ENCODE data around the gene DUSP10.

The DUSP10 gene

GRCh38 chr1:221711063-221711577 is 30.8 kb downstream of the DUSP10 start:
- Histone ChIP-seq H3K9me3 (ENCODE audit: insufficient read depth, low read depth, low read length) (no peaks in the 10 kb centered on the region), H3K4me2 (ENCODE audit: low read depth, low read length, poor library complexity, severe bottlenecking) (peak overlapping the region; percentile 73), H2AFZ (ENCODE audit: low read length) (no peak overlapping the region), H3K4me1 (ENCODE audit: insufficient read depth, low read length, poor library complexity, severe bottlenecking) (peaks cover 93% of the 10 kb centered on the region), H3K9ac (ENCODE audit: low read depth, low read length, poor library complexity, severe bottlenecking) (peak overlapping the region; percentile 74), H3K4me3 (ENCODE audit: low read length, poor library complexity, severe bottlenecking) (peak overlapping the region; percentile 12), H3K9me2 (replicated peaks; ENCODE audit: low read depth, low read length) (no peaks in the 10 kb centered on the region), H3K36me3 (ENCODE audit: insufficient read depth, low read length) (peaks cover 29% of the 10 kb centered on the region; the same call in 1 of the 2 replicates), H3K79me2 (ENCODE audit: insufficient read depth, low read length) (peaks cover 83% of the 10 kb centered on the region), H3K27me3 (ENCODE audit: insufficient read depth, low read length, poor library complexity, severe bottlenecking) (no peaks in the 10 kb centered on the region), H3F3A (ENCODE audit: low read depth) (peaks cover 24% of the 10 kb centered on the region), H4K20me1 (ENCODE audit: insufficient read depth, low read length, poor library complexity, severe bottlenecking) (peaks cover 8% of the 10 kb centered on the region)
- no peak for TF ChIP-seq EZH2phosphoT487 (IDR thresholded peaks at IDR 0.05; ENCODE audit: borderline replicate concordance)
- TF ChIP-seq CTCF (conservative IDR thresholded peaks at IDR 0.05; ENCODE audit: low read length): no peak

- H3K27me3 ChIP-seq (ENCODE audit: insufficient read depth, low read length, poor library complexity, severe bottlenecking): no peaks in the 10 kb centered on the region
- no peak overlapping the region for H2AFZ ChIP-seq (ENCODE audit: low read length)
- TF ChIP-seq CTCF (conservative IDR thresholded peaks at IDR 0.05; ENCODE audit: low read length): no peak
- no peak for TF ChIP-seq EZH2phosphoT487 (IDR thresholded peaks at IDR 0.05; ENCODE audit: borderline replicate concordance)
- H3K4me3 ChIP-seq (ENCODE audit: low read length, poor library complexity, severe bottlenecking): peak overlapping the region; percentile 9
- peak overlapping the region; percentile 78 for H3K9ac ChIP-seq (ENCODE audit: low read depth, low read length, poor library complexity, severe bottlenecking)
- H4K20me1 ChIP-seq (ENCODE audit: insufficient read depth, low read length, poor library complexity, severe bottlenecking): no peaks in the 10 kb centered on the region
- H3K4me1 ChIP-seq (ENCODE audit: insufficient read depth, low read length, poor library complexity, severe bottlenecking): peaks cover 84% of the 10 kb centered on the region
- no peaks in the 10 kb centered on the region for H3K9me2 ChIP-seq (replicated peaks; ENCODE audit: low read depth, low read length)
- peak overlapping the region; percentile 74 for H3K4me2 ChIP-seq (ENCODE audit: low read depth, low read length, poor library complexity, severe bottlenecking)
- H3K9me3 ChIP-seq (ENCODE audit: insufficient read depth, low read depth, low read length): no peaks in the 10 kb centered on the region
- H3K36me3 ChIP-seq (ENCODE audit: insufficient read depth, low read length): peaks cover 33% of the 10 kb centered on the region; the same call in 1 of the 2 replicates
- peaks cover 82% of the 10 kb centered on the region for H3K79me2 ChIP-seq (ENCODE audit: insufficient read depth, low read length)
- peaks cover 24% of the 10 kb centered on the region for H3F3A ChIP-seq (ENCODE audit: low read depth)
These were observed 32.0 kb downstream of the DUSP10 start for GRCh38 chr1:221709854-221710253.

- H3K9ac ChIP-seq (ENCODE audit: low read depth, low read length, poor library complexity, severe bottlenecking): peak overlapping the region; percentile 78
- H3K9me2 ChIP-seq (replicated peaks; ENCODE audit: low read depth, low read length): no peaks in the 10 kb centered on the region
- peak overlapping the region; percentile 60 for H3K4me3 ChIP-seq (ENCODE audit: low read length, poor library complexity, severe bottlenecking)
- no peaks in the 10 kb centered on the region for H4K20me1 ChIP-seq (ENCODE audit: insufficient read depth, low read length, poor library complexity, severe bottlenecking)
- H3K36me3 ChIP-seq (ENCODE audit: insufficient read depth, low read length): peaks cover 36% of the 10 kb centered on the region; the same call in 1 of the 2 replicates
- no peak overlapping the region for H2AFZ ChIP-seq (ENCODE audit: low read length)
- peak overlapping the region; percentile 74 for H3K4me2 ChIP-seq (ENCODE audit: low read depth, low read length, poor library complexity, severe bottlenecking)
- H3K4me1 ChIP-seq (ENCODE audit: insufficient read depth, low read length, poor library complexity, severe bottlenecking): peaks cover 75% of the 10 kb centered on the region
- H3K9me3 ChIP-seq (ENCODE audit: insufficient read depth, low read depth, low read length): no peaks in the 10 kb centered on the region
- TF ChIP-seq EZH2phosphoT487 (IDR thresholded peaks at IDR 0.05; ENCODE audit: borderline replicate concordance): no peak
- no peak for TF ChIP-seq CTCF (conservative IDR thresholded peaks at IDR 0.05; ENCODE audit: low read length)
- peaks cover 22% of the 10 kb centered on the region for H3F3A ChIP-seq (ENCODE audit: low read depth)
- H3K27me3 ChIP-seq (ENCODE audit: insufficient read depth, low read length, poor library complexity, severe bottlenecking): no peaks in the 10 kb centered on the region
- peaks cover 82% of the 10 kb centered on the region for H3K79me2 ChIP-seq (ENCODE audit: insufficient read depth, low read length)
These were observed 32.9 kb downstream of the DUSP10 start for GRCh38 chr1:221708987-221709386.
